ENCODE results near the gene TRAF3IP1. TPM values are rescaled to one million over a fixed set of nuclear protein-coding genes. Genes with fewer than 3 reads are reported as not detected.

Gene TRAF3IP1
- total and polyA plus RNA-seq, 12 donors, result 5.5 to 18.5 (median 12.4) TPM

- no peak overlapping the region for H3K4me3 ChIP-seq
- intact Hi-C loops (cut with DNase I), result no loop called here
- no peak for DNase-seq
- H3K4me1 ChIP-seq (replicated peaks in 1 of 2), result no peaks in the 10 kb centered on the region
- H3K9me3 ChIP-seq (replicated peaks in 1 of 3), result no peaks in the 10 kb centered on the region
- peaks cover 0 to 5% of the 10 kb centered on the region in 2 donors for H3K36me3 ChIP-seq (replicated peaks in 1 of 2)
- TF ChIP-seq POLR2A (IDR thresholded peaks at IDR 0.05) (no peak), CTCF (IDR thresholded peaks at IDR 0.05) (no peak)
- H3K27me3 ChIP-seq, result no peaks in the 10 kb centered on the region
- WGBS, 4 donors, result 95 to 97% (median 96%) methylated on average over 16 of the region's 16 CpGs
- H3K27ac ChIP-seq, result no peak overlapping the region
These were observed 25.1 kb downstream of the TRAF3IP1 start for GRCh38 chr2:238345297-238345968.

GRCh38 chr2:238346544-238346943 is 26.2 kb downstream of the TRAF3IP1 start:
- Histone ChIP-seq H3K4me3 (no peak overlapping the region), H3K9me3 (replicated peaks in 1 of 3) (no peaks in the 10 kb centered on the region), H3K4me1 (replicated peaks in 1 of 2) (no peaks in the 10 kb centered on the region), H3K27me3 (no peaks in the 10 kb centered on the region), H3K36me3 (replicated peaks in 1 of 2) (peaks cover 0 to 5% of the 10 kb centered on the region in 2 donors), H3K27ac (no peak overlapping the region)
- TF ChIP-seq CTCF (IDR thresholded peaks at IDR 0.05) (no peak), POLR2A (IDR thresholded peaks at IDR 0.05) (no peak)
- intact Hi-C loops (cut with DNase I), result no loop called here
- no peak for DNase-seq
- 81 to 95% (median 91%) methylated on average over 3 to 12 of the region's 12 CpGs for WGBS, 4 donors

GRCh38 chr2:238350150-238350897 is 30.0 kb downstream of the TRAF3IP1 start:
- Histone ChIP-seq H3K27me3 (no peaks in the 10 kb centered on the region), H3K9me3 (replicated peaks in 1 of 3) (no peaks in the 10 kb centered on the region), H3K4me1 (replicated peaks in 1 of 2) (no peaks in the 10 kb centered on the region), H3K4me3 (no peak overlapping the region), H3K36me3 (replicated peaks in 1 of 2) (peaks cover 0 to 24% of the 10 kb centered on the region in 2 donors), H3K27ac (no peak overlapping the region)
- TF ChIP-seq CTCF (IDR thresholded peaks at IDR 0.05) (no peak), POLR2A (IDR thresholded peaks at IDR 0.05) (no peak)
- 93 to 97% (median 95%) methylated on average over 18 of the region's 18 CpGs for WGBS, 4 donors
- intact Hi-C loops (cut with DNase I), result loop anchor here in 1 of 2 donors (10.0 kb wide), 1 partner anchor 434 kb away; no protein-coding TSS in a partner anchor
- no peak for DNase-seq

GRCh38 chr2:238351315-238351714 is 31.0 kb downstream of the TRAF3IP1 start:
- intact Hi-C loops (cut with DNase I), result loop anchor here in 1 of 2 donors (10.0 kb wide), 1 partner anchor 433 kb away; no protein-coding TSS in a partner anchor
- 90 to 95% (median 92%) methylated on average over 15 of the region's 15 CpGs for WGBS, 4 donors
- no peaks in the 10 kb centered on the region for H3K4me1 ChIP-seq (replicated peaks in 1 of 2)
- TF ChIP-seq POLR2A (IDR thresholded peaks at IDR 0.05) (no peak), CTCF (IDR thresholded peaks at IDR 0.05) (no peak)
- no peak overlapping the region for H3K4me3 ChIP-seq
- H3K36me3 ChIP-seq (replicated peaks in 1 of 2), result peaks cover 0 to 27% of the 10 kb centered on the region in 2 donors
- no peak overlapping the region for H3K27ac ChIP-seq
- no peaks in the 10 kb centered on the region for H3K9me3 ChIP-seq (replicated peaks in 1 of 3)
- no peaks in the 10 kb centered on the region for H3K27me3 ChIP-seq
- DNase-seq, result no peak
